Gastroesophageal sphincter (tissue), 3 donors: ENCODE results near the gene LIMS2.

Source experiments
- POLR2A ChIP-seq, 2 donors: fragments of 450-650 bp; IDR thresholded peaks; one replicate each; pipeline ENCODE4 v1.6.1; 2017; ENCODE audit warnings: antibody characterized with exemption in 2 of 2, mild to moderate bottlenecking in 2 of 2, moderate library complexity in 1 of 2
- TF ChIP-seq, protein P1 (sequence below), 4 experiments: fragments of 200-600 bp in 2 of 4; fragments of 450-650 bp in 2 of 4; sonication (generic) in 1 of 4; IDR thresholded peaks; one replicate each; pipeline ENCODE4 v1.5.1; 2017 to 2019; ENCODE audit warnings: antibody characterized with exemption in 4 of 4, mild to moderate bottlenecking in 2 of 4, moderate library complexity in 2 of 4

DNA sequence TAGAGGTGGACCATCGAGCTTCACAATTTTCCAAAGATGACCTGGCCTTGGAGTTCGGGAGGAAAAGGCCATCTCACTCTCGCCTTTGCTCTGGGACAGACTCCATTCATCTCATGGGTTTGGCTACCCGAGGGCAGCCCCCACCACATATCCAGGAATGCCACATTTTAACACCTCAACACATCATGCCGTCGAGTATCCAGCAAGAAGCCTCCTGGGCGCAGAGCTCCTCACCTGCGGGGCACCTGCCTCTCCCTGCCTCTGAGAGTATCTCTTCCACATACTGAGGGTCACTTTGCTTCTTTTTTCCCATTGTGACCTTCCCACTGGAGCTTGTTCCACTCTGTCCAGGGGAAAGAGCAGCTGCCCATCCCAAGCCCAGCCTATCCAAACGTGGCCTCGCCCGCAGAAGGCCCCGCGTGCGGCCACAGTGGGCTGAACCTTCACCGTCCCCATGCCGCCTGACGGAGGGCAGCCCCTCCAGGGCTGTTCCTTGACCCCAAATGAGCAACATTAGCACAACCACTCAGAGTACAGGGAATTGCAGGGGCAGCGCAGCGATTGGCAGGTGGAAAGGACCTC, 5.5 kb upstream of the LIMS2 start:
- no peak for TF ChIP-seq POLR2A (IDR thresholded peaks at IDR 0.05)
- TF ChIP-seq, protein P1, sequence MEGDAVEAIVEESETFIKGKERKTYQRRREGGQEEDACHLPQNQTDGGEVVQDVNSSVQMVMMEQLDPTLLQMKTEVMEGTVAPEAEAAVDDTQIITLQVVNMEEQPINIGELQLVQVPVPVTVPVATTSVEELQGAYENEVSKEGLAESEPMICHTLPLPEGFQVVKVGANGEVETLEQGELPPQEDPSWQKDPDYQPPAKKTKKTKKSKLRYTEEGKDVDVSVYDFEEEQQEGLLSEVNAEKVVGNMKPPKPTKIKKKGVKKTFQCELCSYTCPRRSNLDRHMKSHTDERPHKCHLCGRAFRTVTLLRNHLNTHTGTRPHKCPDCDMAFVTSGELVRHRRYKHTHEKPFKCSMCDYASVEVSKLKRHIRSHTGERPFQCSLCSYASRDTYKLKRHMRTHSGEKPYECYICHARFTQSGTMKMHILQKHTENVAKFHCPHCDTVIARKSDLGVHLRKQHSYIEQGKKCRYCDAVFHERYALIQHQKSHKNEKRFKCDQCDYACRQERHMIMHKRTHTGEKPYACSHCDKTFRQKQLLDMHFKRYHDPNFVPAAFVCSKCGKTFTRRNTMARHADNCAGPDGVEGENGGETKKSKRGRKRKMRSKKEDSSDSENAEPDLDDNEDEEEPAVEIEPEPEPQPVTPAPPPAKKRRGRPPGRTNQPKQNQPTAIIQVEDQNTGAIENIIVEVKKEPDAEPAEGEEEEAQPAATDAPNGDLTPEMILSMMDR (IDR thresholded peaks at IDR 0.05), result no peak
